Amygdala (tissue), 56 donors: ENCODE measurements around the gene CCDC192.
"Not testable (repeated sequence)": the region's sequence is repeated elsewhere in the genome, so short reads cannot be mapped to it uniquely, and the experiment has no call there.

Experiments used
- DNase-seq, 56 donors: peaks; one replicate each; lab custom pipeline; 2025; lab: John Stamatoyannopoulos, UW

Gene CCDC192, protein sequence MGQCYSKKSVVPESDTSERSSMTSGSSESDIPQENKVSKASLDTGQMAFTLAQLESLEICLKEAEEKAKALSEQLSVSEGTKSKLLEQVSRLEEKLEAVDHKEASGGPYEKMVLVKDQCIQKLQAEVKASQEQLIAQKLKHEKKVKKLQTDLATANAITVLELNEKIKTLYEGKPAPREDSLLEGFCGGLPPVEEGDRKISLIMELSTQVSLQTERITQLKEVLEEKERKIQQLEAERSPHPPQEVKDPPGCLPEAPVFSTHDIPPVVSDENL

DNA sequence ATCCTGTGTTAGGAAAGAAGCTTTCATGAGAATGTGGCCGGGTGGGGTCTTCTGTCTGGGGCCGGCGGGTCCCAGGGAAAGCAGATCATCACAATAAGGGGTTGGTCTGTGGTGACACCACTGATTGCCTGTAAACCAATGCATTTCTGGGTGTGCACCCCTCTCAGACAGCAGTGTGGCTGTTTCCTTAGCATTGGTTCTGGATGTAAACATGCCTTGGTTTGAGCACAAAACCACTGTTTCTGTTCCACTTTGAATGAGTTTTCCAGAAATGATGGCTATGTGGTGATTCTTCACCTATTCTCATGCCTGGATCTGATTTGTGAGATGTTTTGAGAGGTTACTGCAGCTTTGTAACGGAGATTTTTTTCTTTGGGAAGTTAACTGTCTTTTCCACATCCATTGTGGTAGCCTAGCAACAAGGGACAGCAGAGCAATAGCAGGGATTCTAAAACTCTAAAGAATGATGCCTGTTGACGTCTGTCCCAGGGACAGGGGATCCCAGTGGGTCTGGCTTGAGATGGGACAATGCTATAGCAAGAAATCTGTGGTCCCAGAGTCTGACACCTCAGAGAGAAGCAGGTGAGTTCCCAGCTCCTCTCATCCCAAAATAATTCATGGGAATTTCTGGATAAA, at the start of gene CCDC192:
CCDC192 (plus strand) TSS at position 466 of the 636 bp plus-strand sequence; CDS start at position 521, 55 bp downstream.
- DNase-seq = peak in 1 of 56 donors; percentile 35

DNA sequence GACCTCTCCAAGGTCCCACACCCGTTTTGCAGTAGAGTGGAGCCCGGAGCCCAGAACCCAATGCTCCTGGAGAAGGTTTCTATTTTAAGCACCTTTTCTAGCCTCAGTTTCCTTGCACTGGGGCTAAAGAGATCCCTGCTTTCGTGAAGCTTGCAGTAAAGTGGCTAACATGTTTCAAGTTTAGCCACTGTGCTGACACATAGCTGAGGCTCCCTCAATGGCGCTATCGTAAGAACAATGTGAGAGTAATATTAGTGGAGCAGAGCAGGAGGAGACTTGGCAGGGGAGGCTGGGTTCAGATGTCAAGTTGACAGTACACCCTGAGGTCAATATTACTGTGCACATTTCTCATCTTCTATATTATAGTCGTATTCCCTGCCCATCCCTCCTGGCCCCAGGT, 46.4 kb upstream of the CCDC192 start:
- DNase-seq = no peak

GRCh38 chr5:127660047-127660733, 43.0 kb upstream of the CCDC192 start:
- no peak for DNase-seq

DNA sequence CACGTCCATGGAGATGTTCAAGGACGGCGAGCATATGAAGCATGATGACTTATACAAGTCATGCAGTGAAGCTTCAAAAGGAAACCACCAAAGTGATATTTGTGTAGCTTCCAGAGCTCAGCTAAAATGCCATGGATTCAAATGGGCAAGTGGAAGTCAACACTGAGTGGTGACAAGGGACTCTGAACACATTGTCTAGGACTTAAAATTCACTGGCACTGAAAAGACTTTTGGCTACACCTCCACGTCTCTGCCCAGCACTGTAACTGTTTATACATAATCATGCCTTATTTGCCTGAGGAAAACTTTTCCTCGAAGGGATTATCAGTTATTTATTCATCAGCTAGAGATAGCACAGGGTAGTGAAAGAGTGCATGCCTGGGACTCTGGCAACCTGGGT, 39.1 kb upstream of the CCDC192 start:
- no peak for DNase-seq

DNA sequence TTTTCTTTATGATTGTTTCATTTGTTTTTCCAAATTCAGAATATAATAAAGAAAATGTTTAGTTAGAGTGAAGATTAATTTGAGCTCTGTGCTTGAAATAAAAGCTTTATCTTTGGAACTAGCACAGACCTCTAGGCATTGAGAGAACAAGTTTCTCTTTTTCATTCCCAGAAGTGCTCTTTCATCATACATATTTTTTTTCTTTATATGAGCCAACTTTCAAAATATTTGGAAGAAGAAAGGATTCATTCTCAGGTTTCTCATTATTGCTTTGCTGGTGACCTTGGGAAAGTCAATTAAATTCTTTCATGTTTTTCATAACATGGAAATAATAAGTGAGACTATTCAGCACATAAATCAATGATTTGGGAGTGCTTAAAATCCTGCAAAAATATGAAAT, 37.5 kb upstream of the CCDC192 start:
- DNase-seq = no peak

GRCh38 chr5:127666043-127666716, 37.0 kb upstream of the CCDC192 start:
- no peak for DNase-seq

GRCh38 chr5:127667926-127668325, 35.3 kb upstream of the CCDC192 start:
- no peak for DNase-seq

GRCh38 chr5:127671218-127671617, 32.0 kb upstream of the CCDC192 start:
- DNase-seq = no peak

- no peak for DNase-seq
Measured at GRCh38 chr5:127673117-127673800, 29.9 kb upstream of the CCDC192 start.

DNA sequence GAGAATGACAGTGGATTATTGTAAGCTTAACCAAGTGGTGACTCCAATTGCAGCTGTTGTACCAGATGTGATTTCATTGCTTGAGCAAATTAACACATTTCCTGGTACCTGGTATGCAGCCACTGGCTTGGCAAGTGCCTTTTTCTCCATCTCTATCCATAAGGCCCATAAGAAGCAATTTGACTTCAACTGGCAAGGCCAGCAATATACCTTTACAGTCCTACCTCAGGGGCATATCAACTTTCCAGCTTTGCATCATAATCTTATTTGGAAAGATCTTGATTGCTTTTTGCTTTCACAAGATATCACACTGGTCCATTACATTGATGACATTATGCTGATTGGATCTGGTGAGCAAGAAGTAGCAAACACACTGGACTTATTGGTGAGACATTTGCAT, 26.2 kb upstream of the CCDC192 start:
- DNase-seq = not testable (repeated sequence)

DNA sequence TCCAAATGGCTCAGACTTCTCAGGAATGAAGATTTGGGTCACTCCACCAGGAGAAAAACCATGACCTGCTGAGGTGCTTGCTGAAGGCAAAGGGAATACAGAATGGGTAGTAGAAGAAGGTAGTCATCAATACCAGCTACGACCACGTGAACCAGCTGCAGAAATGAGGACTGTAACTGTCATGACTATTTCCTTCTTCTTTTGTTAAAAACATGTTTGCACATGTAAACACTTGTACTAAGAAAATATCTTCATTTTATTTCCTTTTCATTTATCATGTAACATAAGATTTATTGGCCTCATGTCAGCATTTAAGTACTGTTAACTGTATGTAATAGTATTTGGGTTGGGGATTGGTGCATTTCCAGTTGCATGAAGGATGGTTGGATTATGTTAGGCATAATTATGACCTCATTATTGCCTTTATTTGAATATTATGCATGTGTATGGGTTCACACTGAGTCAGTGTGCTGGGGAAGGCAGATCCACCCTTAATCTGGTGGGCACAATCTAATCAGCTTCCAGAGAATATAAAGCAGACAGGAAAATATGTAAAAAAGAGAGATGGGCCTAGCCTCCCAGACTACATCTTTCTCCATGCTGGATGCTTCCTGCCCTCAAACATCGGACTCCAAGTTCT, 23.4 kb upstream of the CCDC192 start:
- DNase-seq = not testable (repeated sequence)

DNA sequence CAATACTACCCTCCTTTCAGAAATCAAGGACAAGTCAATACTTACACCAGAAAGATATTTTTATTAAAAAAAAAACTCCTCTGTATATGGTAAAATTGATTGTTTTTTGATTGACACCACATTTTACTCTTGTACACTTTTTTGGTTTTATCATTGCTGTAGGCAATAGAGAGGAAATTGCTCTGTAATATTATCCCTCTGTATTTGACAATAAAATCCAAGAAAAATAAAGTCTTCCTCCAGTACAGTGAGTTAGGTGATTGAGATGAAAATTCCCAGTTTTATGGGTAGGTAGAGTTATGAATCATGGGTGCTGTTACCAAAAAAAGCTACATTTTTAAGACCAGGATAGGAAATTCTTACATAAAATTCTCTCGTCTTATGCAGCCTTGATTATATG, 22.6 kb upstream of the CCDC192 start:
- no peak for DNase-seq

GRCh38 chr5:127683008-127683407, 20.2 kb upstream of the CCDC192 start:
- no peak for DNase-seq

- no peak for DNase-seq
Measured at GRCh38 chr5:127684726-127685467, 18.3 kb upstream of the CCDC192 start.

DNA sequence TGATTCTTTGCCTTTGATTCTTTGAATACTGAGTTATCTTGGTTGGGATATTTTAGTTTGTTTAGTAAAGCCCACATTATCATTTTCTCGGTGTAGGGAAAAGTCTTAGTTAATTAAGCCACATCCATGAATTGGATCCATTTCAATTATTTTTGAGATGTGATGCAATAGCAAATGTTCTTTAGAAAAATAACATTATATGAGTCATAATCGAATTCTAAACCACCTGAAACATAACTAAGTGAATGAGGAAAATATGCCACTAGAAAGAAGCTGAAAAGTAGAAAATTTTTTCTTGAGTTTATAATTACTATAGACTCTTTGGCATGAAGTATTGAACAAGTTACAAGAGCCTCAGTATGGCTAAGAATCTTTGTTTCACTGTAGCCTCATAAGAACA, 17.5 kb upstream of the CCDC192 start:
- DNase-seq = no peak

DNA sequence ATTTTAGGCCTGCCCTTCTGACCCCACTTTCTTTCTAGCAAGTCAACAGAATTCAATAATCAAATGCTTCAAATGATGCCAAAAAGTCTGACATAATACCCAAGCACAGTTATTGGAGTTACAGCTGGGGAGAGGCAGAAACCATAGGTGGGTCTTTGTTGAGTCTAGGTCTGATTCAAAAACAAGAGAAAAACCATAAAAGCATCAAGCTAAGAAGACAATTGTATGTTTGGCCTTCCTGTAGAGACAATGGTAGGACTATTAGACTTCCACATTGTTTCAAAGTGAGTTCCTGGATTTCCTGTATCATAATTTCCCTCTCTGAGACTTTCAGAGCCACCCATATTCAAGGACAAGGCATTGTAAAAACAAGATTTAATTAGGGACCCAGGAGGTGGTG, 16.8 kb upstream of the CCDC192 start:
- DNase-seq = no peak

DNA sequence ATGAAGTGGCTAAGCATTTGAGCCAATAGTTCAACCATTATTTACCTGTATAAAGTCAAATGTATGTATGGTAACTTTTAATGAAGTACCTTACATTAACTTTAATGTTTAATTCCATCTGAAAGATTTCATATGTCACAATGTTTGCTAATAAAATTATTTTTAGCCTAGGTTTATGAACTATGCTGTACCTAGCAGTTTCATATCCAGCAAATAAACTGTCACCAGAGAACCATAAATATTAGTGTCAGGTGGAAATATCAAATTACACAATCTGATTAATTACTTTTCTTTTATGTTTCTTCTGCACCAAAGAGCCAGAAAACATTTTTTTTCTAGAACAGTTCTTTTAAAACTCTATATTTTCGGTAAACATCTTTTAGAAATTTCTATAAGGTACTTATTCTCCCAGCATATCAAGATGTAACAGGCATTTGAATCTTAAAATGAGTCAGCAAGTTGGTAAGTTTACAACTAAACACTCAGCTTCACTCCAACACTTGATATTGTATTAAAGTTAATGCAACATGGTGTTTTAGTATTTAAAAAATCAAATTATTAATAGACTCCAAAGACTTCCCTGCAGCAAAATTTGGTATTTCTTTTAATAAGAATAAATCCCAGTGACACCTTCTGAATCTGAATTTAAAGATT, 8.5 kb upstream of the CCDC192 start:
- DNase-seq = no peak

DNA sequence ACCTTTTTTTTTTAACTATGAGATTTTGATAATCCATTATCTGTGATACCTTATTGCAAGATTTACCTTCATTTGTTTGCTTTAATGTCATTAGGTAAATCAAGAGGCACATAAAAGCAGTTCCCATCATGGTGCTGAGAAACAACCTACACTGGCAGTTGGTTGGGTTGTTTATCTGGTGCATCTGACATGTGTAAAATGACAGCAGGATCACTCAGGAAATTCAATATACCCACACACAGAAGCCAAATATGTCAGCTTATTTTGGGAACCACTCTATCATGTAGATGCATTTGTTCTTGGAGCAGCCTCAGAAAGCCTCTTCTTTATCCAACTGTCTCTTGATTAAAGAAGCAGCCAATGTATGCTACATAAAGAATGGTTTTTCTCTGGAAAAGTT, 7.8 kb upstream of the CCDC192 start:
- DNase-seq = no peak

- no peak for DNase-seq
Measured at GRCh38 chr5:127696683-127697082, 6.5 kb upstream of the CCDC192 start.
